ENCODE data around the gene CSNK2A1.

The CSNK2A1 gene

GRCh38 chr20:444117-444516 is 99.5 kb downstream of the CSNK2A1 start:
- ATAC-seq (ENCODE audit: low read depth) = no peak
- no peak overlapping the region for H3K27ac ChIP-seq (ENCODE audit: poor library complexity, severe bottlenecking)
- no peaks in the 10 kb centered on the region for H3K4me1 ChIP-seq (ENCODE audit: insufficient read depth, poor library complexity, severe bottlenecking)
- no peaks in the 10 kb centered on the region for H3K27me3 ChIP-seq (ENCODE audit: insufficient read depth, poor library complexity, severe bottlenecking)
- DNase-seq (ENCODE audit: low spot score) = peak; percentile 13
- no peak for TF ChIP-seq CTCF (IDR thresholded peaks at IDR 0.05; ENCODE audit: poor library complexity, severe bottlenecking)
- H3K36me3 ChIP-seq (ENCODE audit: low read depth) = peaks cover 82% of the 10 kb centered on the region
- no peaks in the 10 kb centered on the region for H3K9me3 ChIP-seq (ENCODE audit: severe bottlenecking)
- H3K4me3 ChIP-seq (ENCODE audit: severe bottlenecking) = no peak overlapping the region

- ATAC-seq (ENCODE audit: low read depth) (no peak), DNase-seq (ENCODE audit: low spot score) (no peak)
- H3K27ac ChIP-seq (ENCODE audit: poor library complexity, severe bottlenecking) = no peak overlapping the region
- H3K27me3 ChIP-seq (ENCODE audit: insufficient read depth, poor library complexity, severe bottlenecking) = no peaks in the 10 kb centered on the region
- no peak for TF ChIP-seq CTCF (IDR thresholded peaks at IDR 0.05; ENCODE audit: poor library complexity, severe bottlenecking)
- peaks cover 90% of the 10 kb centered on the region for H3K36me3 ChIP-seq (ENCODE audit: low read depth)
- H3K4me3 ChIP-seq (ENCODE audit: severe bottlenecking) = no peak overlapping the region
- no peaks in the 10 kb centered on the region for H3K9me3 ChIP-seq (ENCODE audit: severe bottlenecking)
- H3K4me1 ChIP-seq (ENCODE audit: insufficient read depth, poor library complexity, severe bottlenecking) = no peaks in the 10 kb centered on the region
Observed at GRCh38 chr20:443223-443775, 100.3 kb downstream of the CSNK2A1 start.

DNA sequence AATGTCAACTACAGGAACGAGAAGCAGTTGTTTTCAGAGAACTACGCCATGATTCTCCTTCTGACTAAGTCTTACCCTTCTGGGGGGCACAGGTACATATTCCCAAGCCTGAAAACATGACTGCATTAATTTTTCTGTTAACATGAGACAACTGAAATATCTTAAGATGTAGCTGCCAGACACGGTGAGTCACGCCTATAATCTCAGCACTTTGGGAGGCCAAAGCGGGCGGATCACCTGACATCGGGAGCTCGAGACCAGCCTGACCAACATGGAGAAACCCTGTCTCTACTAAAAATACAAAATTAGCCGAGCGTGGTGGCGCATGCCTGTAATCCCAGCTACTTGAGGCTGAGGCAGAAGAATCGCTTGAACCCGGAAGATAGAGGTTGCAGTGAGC is 103.0 kb downstream of the CSNK2A1 start:
- no peak for ATAC-seq (ENCODE audit: low read depth)

GRCh38 chr20:440148-440547 is 103.4 kb downstream of the CSNK2A1 start:
- no peak overlapping the region for H3K27ac ChIP-seq (ENCODE audit: poor library complexity, severe bottlenecking)
- no peak for TF ChIP-seq CTCF (IDR thresholded peaks at IDR 0.05; ENCODE audit: poor library complexity, severe bottlenecking)
- H3K4me3 ChIP-seq (ENCODE audit: severe bottlenecking) = no peak overlapping the region
- no peak for ATAC-seq (ENCODE audit: low read depth)
- peaks cover 96% of the 10 kb centered on the region for H3K36me3 ChIP-seq (ENCODE audit: low read depth)
- DNase-seq (ENCODE audit: low spot score) = no peak
- no peaks in the 10 kb centered on the region for H3K27me3 ChIP-seq (ENCODE audit: insufficient read depth, poor library complexity, severe bottlenecking)
- H3K4me1 ChIP-seq (ENCODE audit: insufficient read depth, poor library complexity, severe bottlenecking) = no peaks in the 10 kb centered on the region
- no peaks in the 10 kb centered on the region for H3K9me3 ChIP-seq (ENCODE audit: severe bottlenecking)

More for the DNA sequence above, 103.0 kb downstream of the CSNK2A1 start:
- no peaks in the 10 kb centered on the region for H3K9me3 ChIP-seq (ENCODE audit: severe bottlenecking)
- no peaks in the 10 kb centered on the region for H3K4me1 ChIP-seq (ENCODE audit: insufficient read depth, poor library complexity, severe bottlenecking)
- H3K27me3 ChIP-seq (ENCODE audit: insufficient read depth, poor library complexity, severe bottlenecking) = no peaks in the 10 kb centered on the region
- peak; percentile 13 for DNase-seq (ENCODE audit: low spot score)
- TF ChIP-seq CTCF (IDR thresholded peaks at IDR 0.05; ENCODE audit: poor library complexity, severe bottlenecking) = no peak
- peaks cover 92% of the 10 kb centered on the region for H3K36me3 ChIP-seq (ENCODE audit: low read depth)
- H3K27ac ChIP-seq (ENCODE audit: poor library complexity, severe bottlenecking) = no peak overlapping the region
- no peak overlapping the region for H3K4me3 ChIP-seq (ENCODE audit: severe bottlenecking)

DNA sequence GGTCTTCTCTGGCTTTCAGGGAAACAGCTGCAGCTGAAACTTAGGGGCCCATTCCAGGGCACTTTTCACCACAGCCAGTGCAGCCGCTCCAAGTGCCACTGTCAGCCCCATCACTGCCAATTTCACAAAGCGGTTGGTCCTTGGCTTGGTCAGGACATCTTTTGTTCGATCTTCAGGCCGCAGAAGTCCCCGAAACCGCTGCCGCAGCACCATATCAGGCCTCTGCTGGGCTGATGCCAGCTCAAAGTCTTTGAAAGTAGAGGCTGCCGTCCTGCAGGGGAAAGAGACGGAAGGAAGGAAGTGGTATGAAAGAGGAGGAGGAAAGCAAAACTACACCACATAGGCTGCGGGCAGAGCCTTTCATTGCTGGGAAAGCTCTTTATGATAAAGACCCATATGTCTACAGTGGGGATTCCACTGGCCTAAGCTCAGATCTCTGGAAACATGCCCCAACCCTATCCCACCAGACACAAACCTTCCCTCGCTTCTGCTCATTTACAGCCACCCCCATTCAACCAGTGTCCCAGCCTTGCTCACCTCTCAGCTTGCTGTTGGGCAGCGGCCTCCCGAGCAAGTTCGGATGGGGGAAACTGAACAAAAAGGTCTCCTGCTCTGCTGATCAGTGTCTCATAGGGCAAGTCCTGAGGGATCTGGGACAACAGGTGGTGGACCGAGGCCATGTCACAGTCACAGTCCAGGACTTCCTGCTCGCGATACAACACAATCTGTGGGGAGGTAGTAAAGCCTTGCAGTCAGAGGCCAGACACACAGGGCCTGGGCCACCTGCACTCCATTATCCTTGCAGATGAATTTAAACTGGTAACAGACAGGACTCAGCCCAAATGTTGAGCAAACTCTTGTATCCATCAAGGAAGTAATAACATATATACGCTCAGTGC is 104.8 kb downstream of the CSNK2A1 start:
- H3K4me3 ChIP-seq (ENCODE audit: severe bottlenecking) = no peak overlapping the region
- peaks cover 92% of the 10 kb centered on the region for H3K36me3 ChIP-seq (ENCODE audit: low read depth)
- TF ChIP-seq CTCF (IDR thresholded peaks at IDR 0.05; ENCODE audit: poor library complexity, severe bottlenecking) = no peak
- ATAC-seq (ENCODE audit: low read depth) (no peak), DNase-seq (ENCODE audit: low spot score) (peak; percentile 38)
- no peaks in the 10 kb centered on the region for H3K4me1 ChIP-seq (ENCODE audit: insufficient read depth, poor library complexity, severe bottlenecking)
- H3K9me3 ChIP-seq (ENCODE audit: severe bottlenecking) = no peaks in the 10 kb centered on the region
- H3K27ac ChIP-seq (ENCODE audit: poor library complexity, severe bottlenecking) = no peak overlapping the region
- H3K27me3 ChIP-seq (ENCODE audit: insufficient read depth, poor library complexity, severe bottlenecking) = no peaks in the 10 kb centered on the region
